ENCODE data around the gene MAGEC3.

The MAGEC3 gene

DNA sequence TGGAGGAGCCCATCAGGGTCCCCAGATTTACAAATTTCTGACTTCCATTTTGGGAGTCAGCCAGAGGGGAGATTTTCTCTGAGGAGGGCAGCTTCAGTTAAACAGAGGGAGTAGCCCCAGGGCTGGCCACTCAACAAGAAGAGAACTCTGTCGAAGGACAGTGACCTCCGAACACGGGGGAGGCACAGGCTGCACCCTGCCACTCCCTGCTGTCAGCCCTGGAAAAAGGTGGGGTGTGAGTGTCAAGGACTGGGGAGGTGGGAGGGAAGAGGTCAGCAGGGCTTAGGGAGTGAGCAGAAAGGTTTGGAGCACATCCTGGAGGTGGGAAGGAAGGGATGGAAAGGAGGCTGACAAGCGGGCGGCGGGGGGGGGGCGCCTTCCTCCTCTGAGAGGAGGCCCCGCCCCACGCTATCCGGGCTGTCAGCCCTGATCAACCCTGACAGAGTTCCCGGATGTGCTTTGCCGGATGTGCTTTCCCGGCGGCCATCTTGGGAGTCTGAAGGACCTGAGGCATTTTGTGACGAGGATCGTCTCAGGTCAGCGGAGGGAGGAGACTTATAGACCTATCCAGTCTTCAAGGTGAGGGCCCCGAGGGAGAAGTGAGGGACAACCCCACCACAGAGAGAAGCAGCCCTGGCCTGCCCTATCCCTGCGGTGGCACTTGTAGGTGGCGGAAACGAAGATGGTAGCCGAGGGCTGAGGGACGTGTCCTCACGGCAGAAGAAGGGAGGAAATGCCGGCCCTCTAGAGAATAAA is 65.5 kb downstream of the MAGEC3 start, which contains the start of gene MAGEC1:
Gene MAGEC1 (plus strand): TSS at position 495 of the 756 bp plus-strand sequence. CDS start 1,179 bp downstream, outside the sequence.
- DNase-seq (ENCODE audit: low read depth), result no peak
- TF ChIP-seq, protein P1, sequence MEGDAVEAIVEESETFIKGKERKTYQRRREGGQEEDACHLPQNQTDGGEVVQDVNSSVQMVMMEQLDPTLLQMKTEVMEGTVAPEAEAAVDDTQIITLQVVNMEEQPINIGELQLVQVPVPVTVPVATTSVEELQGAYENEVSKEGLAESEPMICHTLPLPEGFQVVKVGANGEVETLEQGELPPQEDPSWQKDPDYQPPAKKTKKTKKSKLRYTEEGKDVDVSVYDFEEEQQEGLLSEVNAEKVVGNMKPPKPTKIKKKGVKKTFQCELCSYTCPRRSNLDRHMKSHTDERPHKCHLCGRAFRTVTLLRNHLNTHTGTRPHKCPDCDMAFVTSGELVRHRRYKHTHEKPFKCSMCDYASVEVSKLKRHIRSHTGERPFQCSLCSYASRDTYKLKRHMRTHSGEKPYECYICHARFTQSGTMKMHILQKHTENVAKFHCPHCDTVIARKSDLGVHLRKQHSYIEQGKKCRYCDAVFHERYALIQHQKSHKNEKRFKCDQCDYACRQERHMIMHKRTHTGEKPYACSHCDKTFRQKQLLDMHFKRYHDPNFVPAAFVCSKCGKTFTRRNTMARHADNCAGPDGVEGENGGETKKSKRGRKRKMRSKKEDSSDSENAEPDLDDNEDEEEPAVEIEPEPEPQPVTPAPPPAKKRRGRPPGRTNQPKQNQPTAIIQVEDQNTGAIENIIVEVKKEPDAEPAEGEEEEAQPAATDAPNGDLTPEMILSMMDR (conservative IDR thresholded peaks at IDR 0.05; ENCODE audit: control insufficient read depth, insufficient read depth, low read depth, low read length), result no peak
- H3K4me3 ChIP-seq (ENCODE audit: control insufficient read depth, low read depth, low read length), result no peak within 1 kb of the TSS

- H3K4me3 ChIP-seq (ENCODE audit: control insufficient read depth, low read depth, low read length), result no peak overlapping the region
- DNase-seq (ENCODE audit: low read depth), result no peak
- TF ChIP-seq, protein P1 (conservative IDR thresholded peaks at IDR 0.05; ENCODE audit: control insufficient read depth, insufficient read depth, low read depth, low read length), result no peak
Measured at GRCh38 chrX:141904262-141904661, 66.1 kb downstream of the MAGEC3 start.

GRCh38 chrX:141917801-141918200 is 79.7 kb downstream of the MAGEC3 start:
- no peak overlapping the region for H3K4me3 ChIP-seq (ENCODE audit: control insufficient read depth, low read depth, low read length)
- TF ChIP-seq, protein P1 (conservative IDR thresholded peaks at IDR 0.05; ENCODE audit: control insufficient read depth, insufficient read depth, low read depth, low read length), result no peak
- no peak for DNase-seq (ENCODE audit: low read depth)

- TF ChIP-seq, protein P1 (conservative IDR thresholded peaks at IDR 0.05; ENCODE audit: control insufficient read depth, insufficient read depth, low read depth, low read length), result no peak
- DNase-seq (ENCODE audit: low read depth), result no peak
Measured at GRCh38 chrX:141924293-141924692, 86.2 kb downstream of the MAGEC3 start.

GRCh38 chrX:141928432-141928831 is 90.3 kb downstream of the MAGEC3 start:
- no peak for DNase-seq (ENCODE audit: low read depth)
- no peak overlapping the region for H3K4me3 ChIP-seq (ENCODE audit: control insufficient read depth, low read depth, low read length)
- TF ChIP-seq, protein P1 (conservative IDR thresholded peaks at IDR 0.05; ENCODE audit: control insufficient read depth, insufficient read depth, low read depth, low read length), result no peak

More at GRCh38 chrX:141924293-141924692, 86.2 kb downstream of the MAGEC3 start:
- H3K4me3 ChIP-seq (ENCODE audit: control insufficient read depth, low read depth, low read length), result no peak overlapping the region

GRCh38 chrX:141934059-141934641 is 96.0 kb downstream of the MAGEC3 start:
- DNase-seq (ENCODE audit: low read depth), result no peak
- no peak overlapping the region for H3K4me3 ChIP-seq (ENCODE audit: control insufficient read depth, low read depth, low read length)
- TF ChIP-seq, protein P1 (conservative IDR thresholded peaks at IDR 0.05; ENCODE audit: control insufficient read depth, insufficient read depth, low read depth, low read length), result no peak

Data from fibroblast of mammary gland (primary cell).